PC-9 (cell line): ENCODE measurements around the gene RXFP3. TPM values are rescaled to one million over a fixed set of nuclear protein-coding genes. Genes with fewer than 3 reads are reported as not detected.

ENCODE experiments used
- BruUV-seq: library from RNA; stranded (reverse); fragments of 400-500 nt; replicated peaks from 2 replicates; lab custom pipeline; 2021; lab: Mats Ljungman, UMichigan
- CTCF ChIA-PET: fragments of 300-600 bp; sonication (Branson Sonifier 250); formaldehyde crosslinking; loops from one replicate; lab custom pipeline; 2022; ENCODE audit warnings: antibody characterized with exemption; lab: Charles Lee
- POLR2A ChIA-PET: fragments of 300-600 bp; sonication (Branson Sonifier 250); formaldehyde crosslinking; loops from one replicate; lab custom pipeline; 2022; ENCODE audit warnings: antibody characterized with exemption; ENCODE audit not compliant: unreplicated experiment; lab: Charles Lee
- DNase-seq, 2 experiments: peaks; one replicate each; pipeline versions ENCODE4 v3.0.0 to v3.0.0-alpha.2; 2015 to 2022; ENCODE audit warnings: mixed read lengths in 1 of 2
- H2AFZ ChIP-seq: fragments of 200-600 bp; sonication (generic); 2 replicates; pipeline ENCODE4 v1.8.1; 2017; ENCODE audit warnings: antibody characterized with exemption
- H3F3A ChIP-seq: fragments of 200-600 bp; sonication (generic); 2 replicates; pipeline ENCODE4 v1.8.1; 2017; ENCODE audit warnings: antibody characterized with exemption, mild to moderate bottlenecking, low read depth; ENCODE audit not compliant: insufficient read depth
- H3K27ac ChIP-seq: fragments of 200-600 bp; sonication (generic); 2 replicates; pipeline ENCODE4 v1.6.1; 2016; ENCODE audit warnings: mixed run types
- H3K27me3 ChIP-seq: fragments of 200-600 bp; sonication (generic); 2 replicates; pipeline ENCODE4 v1.6.1; 2016; ENCODE audit warnings: low read depth, mixed run types; ENCODE audit not compliant: insufficient read depth
- H3K36me3 ChIP-seq: fragments of 200-600 bp; sonication (generic); 2 replicates; pipeline ENCODE4 v1.6.1; 2016; ENCODE audit warnings: low read depth, mixed run types
- H3K4me1 ChIP-seq: fragments of 200-600 bp; sonication (generic); replicated peaks from 2 replicates; pipeline ENCODE4 v1.6.1; 2016; ENCODE audit warnings: mixed run types; ENCODE audit not compliant: insufficient read depth
- H3K4me2 ChIP-seq: fragments of 200-600 bp; sonication (generic); 2 replicates; pipeline ENCODE4 v1.6.1; 2017; ENCODE audit warnings: mixed run types
- H3K4me3 ChIP-seq: fragments of 200-600 bp; sonication (generic); 2 replicates; pipeline ENCODE4 v1.6.1; 2016; ENCODE audit warnings: mixed run types
- H3K79me2 ChIP-seq: fragments of 200-600 bp; sonication (generic); 2 replicates; pipeline ENCODE4 v1.6.1; 2017; ENCODE audit warnings: low read depth, mixed run types
- H3K9me2 ChIP-seq: fragments of 200-600 bp; sonication (generic); 2 replicates; pipeline ENCODE4 v1.8.1; 2017; ENCODE audit warnings: mild to moderate bottlenecking; ENCODE audit not compliant: insufficient read depth
- H3K9me3 ChIP-seq: fragments of 200-600 bp; sonication (generic); 2 replicates; pipeline ENCODE4 v1.8.1; 2016; ENCODE audit warnings: low read depth; ENCODE audit not compliant: insufficient read depth
- H4K20me1 ChIP-seq: fragments of 200-600 bp; sonication (generic); 2 replicates; pipeline ENCODE4 v1.8.1; 2017; ENCODE audit not compliant: insufficient read depth
- CTCF ChIP-seq: fragments of 200-600 bp; sonication (generic); conservative IDR thresholded peaks from 2 replicates; pipeline ENCODE4 v1.6.1; 2017; ENCODE audit warnings: mixed run types, antibody characterized with exemption, mild to moderate bottlenecking, moderate library complexity
- EZH2 ChIP-seq: fragments of 200-600 bp; sonication (generic); IDR thresholded peaks from 2 replicates; pipeline ENCODE4 v1.8.0; 2017; ENCODE audit warnings: antibody characterized with exemption, low read depth
- intact Hi-C: fragments of 100-400 bp; cut with micrococcal nuclease; formaldehyde crosslinking; loops from one replicate; pipeline ENCODE4 v1.10.0; 2022; ENCODE audit not compliant: unreplicated experiment
- total RNA-seq: library from RNA; stranded (reverse); gene quantifications from 2 replicates; pipeline ENCODE4 v1.2.3, GENCODE V29; 2021

The RXFP3 gene
- total RNA-seq, 1 experiment from 2014 or later: not detected

DNA sequence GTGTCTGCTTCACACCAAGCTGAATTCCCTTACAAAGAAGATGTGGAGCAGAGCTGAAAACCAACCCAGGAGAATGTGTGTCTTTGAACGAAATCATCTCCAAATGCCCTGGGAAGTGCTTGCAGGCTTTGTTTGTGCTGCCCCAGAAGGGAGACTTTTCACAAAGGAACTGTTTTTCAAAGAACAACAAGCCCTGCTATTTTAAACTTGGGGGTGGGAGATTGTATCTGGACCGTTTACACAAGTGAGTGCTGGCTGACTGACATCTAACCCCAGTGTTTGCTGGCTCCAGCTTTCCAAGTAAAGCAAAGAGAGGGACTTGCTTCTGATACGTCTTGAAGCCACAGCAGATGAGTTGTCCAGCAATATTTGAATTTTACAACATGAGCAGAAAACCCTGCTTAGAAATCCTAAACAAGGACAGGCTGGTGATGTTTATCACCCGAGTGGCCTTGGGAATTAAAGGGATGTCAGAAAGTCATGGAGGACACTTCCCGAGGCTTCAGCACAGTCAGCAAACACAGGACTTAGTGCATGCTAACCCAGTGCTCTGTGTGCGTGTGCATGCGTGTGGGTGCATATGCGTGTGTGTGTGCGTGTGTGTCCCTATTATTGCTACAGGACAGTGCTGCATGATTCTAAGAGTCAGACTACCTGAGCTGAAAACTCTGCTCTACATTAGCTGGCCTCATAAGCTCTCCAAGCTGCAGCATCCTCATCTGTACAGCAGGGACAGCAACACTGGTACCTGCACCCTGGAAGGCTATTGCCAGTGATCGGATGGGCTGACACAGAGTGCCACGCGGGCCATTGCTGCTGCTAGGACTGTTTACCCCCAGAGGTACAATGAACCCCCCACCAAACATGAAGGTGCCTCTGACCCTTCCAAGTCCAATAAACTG lies 45.8 kb upstream of the RXFP3 start:
- BruUV-seq: no TSS peak
- 0 out of 2 replicates have a peak, but pooled peaks cover 4% of the 10 kb centered on the region for H3K36me3 ChIP-seq
- TF ChIP-seq EZH2: no peak
- TF ChIP-seq CTCF: peak; percentile 38; the same call in 1 of the 2 replicates
- ChIA-PET CTCF (interaction anchor here (0.7 to 1.7 kb wide), 2 partner anchors 9 to 45 kb away, joined by 3 to 18 read pairs; no protein-coding TSS in a partner anchor), POLR2A (interaction anchor here (0.7 kb wide), 2 partner anchors 31 to 124 kb away, joined by 3 to 7 read pairs; no protein-coding TSS in a partner anchor)
- no peaks in the 10 kb centered on the region for H3K27me3 ChIP-seq
- peaks cover 4% of the 10 kb centered on the region; the same call in 1 of the 2 replicates for H4K20me1 ChIP-seq
- H3K27ac ChIP-seq: peak overlapping the region; percentile 75
- peak overlapping the region; percentile 77 for H2AFZ ChIP-seq
- H3K9me2 ChIP-seq: no peaks in the 10 kb centered on the region
- peaks cover 44% of the 10 kb centered on the region for H3F3A ChIP-seq
- intact Hi-C loops: loop anchor here (5.0 to 10.0 kb wide), 3 partner anchors 63 to 1034 kb away; partner anchors contain the start of gene DNAJC21
- peaks cover 62% of the 10 kb centered on the region for H3K79me2 ChIP-seq
- peaks cover 75% of the 10 kb centered on the region for H3K4me1 ChIP-seq
- peak overlapping the region; percentile 92 for H3K4me2 ChIP-seq
- peak overlapping the region; percentile 67 for H3K4me3 ChIP-seq
- DNase-seq: peak; percentile 53 to 57
- H3K9me3 ChIP-seq: no peaks in the 10 kb centered on the region

GRCh38 chr5:33891446-33891787 lies 44.8 kb upstream of the RXFP3 start:
- H3K9me2 ChIP-seq: no peaks in the 10 kb centered on the region
- POLR2A ChIA-PET: interaction anchor here (0.7 to 2.1 kb wide), 3 partner anchors 12 to 41 kb away, joined by 3 to 35 read pairs (median 4); no protein-coding TSS in a partner anchor
- H3K4me3 ChIP-seq: peak overlapping the region; percentile 67
- DNase-seq: no peak
- BruUV-seq: TSS peak; percentile 60
- H3F3A ChIP-seq: peaks cover 44% of the 10 kb centered on the region
- H3K9me3 ChIP-seq: no peaks in the 10 kb centered on the region
- peaks cover 52% of the 10 kb centered on the region for H3K79me2 ChIP-seq
- intact Hi-C loops: loop anchor here (5.0 to 10.0 kb wide), 3 partner anchors 64 to 1033 kb away; partner anchors contain the start of gene DNAJC21
- CTCF ChIA-PET: interaction anchor here (0.8 to 1.3 kb wide), 6 partner anchors 32 to 303 kb away, joined by 3 to 10 read pairs (median 4); partner anchors contain the start of gene AMACR
- no peak for TF ChIP-seq EZH2
- TF ChIP-seq CTCF: no peak
- H3K4me2 ChIP-seq: peak overlapping the region; percentile 92
- H3K27ac ChIP-seq: peak overlapping the region; percentile 75
- no peaks in the 10 kb centered on the region for H3K36me3 ChIP-seq
- peaks cover 83% of the 10 kb centered on the region for H3K4me1 ChIP-seq
- H4K20me1 ChIP-seq: peaks cover 4% of the 10 kb centered on the region; the same call in 1 of the 2 replicates
- H3K27me3 ChIP-seq: no peaks in the 10 kb centered on the region
- H2AFZ ChIP-seq: peak overlapping the region; percentile 77
